ENCODE data around the gene CENPO. TPM values are rescaled to one million over a fixed set of nuclear protein-coding genes. Genes with fewer than 3 reads are reported as not detected.
A peak's percentile ranks its signal among the peaks of the same experiment; 100 is the strongest.

The CENPO gene
- total RNA-seq, 1 donor = 8.0 TPM

DNA sequence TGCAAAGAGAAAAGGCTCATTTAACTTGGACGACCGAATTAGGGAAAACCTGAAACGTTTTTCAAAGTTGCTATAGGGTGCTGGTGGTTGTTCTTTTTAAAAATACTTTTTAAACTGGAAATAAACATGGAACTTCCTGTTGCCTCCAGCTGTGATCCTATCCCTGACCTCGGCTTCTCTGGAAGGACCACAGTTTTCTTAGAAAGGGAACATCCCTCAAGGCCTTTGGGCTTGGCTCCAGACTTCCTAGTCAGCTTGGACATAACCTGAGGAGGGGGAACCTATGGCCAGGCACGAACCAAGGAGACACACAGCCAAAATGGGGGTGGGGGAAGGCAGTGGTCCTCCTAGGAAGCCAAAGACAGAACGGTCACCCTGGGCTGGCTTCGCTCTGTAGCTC, 57.7 kb downstream of the CENPO start:
- DNase-seq (ENCODE audit: insufficient read length, low spot score, missing footprints) = no peak
- H3K36me3 ChIP-seq (ENCODE audit: insufficient read depth, low read length) = no peaks in the 10 kb centered on the region
- no peak overlapping the region for H3K27ac ChIP-seq (ENCODE audit: low read depth, low read length)

DNA sequence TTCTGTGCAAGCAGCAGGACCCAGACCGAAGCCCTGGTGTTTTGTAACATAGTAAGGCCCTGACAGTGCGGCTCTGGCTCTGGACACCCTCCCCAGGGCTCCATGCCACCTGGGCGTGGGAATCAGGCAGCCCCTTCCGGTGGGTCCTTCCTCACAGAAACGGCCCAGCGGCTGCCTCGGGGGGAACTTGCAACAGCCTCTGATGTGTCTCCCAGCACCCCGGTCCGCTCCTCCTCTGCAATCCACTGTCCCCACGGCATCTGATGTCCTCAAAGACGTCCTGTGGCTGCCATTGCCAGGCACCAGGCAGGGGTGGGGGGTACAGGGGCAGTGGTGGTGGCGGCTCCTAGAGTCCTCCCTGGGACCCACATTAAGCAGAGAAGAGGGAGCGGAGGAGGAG, 58.8 kb downstream of the CENPO start:
- Histone ChIP-seq H3K4me2 (ENCODE audit: insufficient read depth, low read length) (no peak overlapping the region), H3K36me3 (ENCODE audit: insufficient read depth, low read length) (no peaks in the 10 kb centered on the region), H3K4me3 (ENCODE audit: insufficient read depth, low read length) (no peak overlapping the region), H3K27ac (ENCODE audit: low read depth, low read length) (no peak overlapping the region), H3K27me3 (ENCODE audit: insufficient read depth, low read length) (no peaks in the 10 kb centered on the region), H3K9me3 (ENCODE audit: low read depth, low read length) (no peaks in the 10 kb centered on the region), H3K79me2 (ENCODE audit: insufficient read depth, low read length) (no peaks in the 10 kb centered on the region), H3K4me1 (ENCODE audit: insufficient read depth, low read length) (peaks cover 16% of the 10 kb centered on the region), H2AFZ (ENCODE audit: low read length) (no peak overlapping the region), H4K20me1 (ENCODE audit: insufficient read depth, low read length) (peaks cover 5% of the 10 kb centered on the region)
- peak; percentile 56 for DNase-seq (ENCODE audit: insufficient read length, low spot score, missing footprints)
- TF ChIP-seq, protein P1, sequence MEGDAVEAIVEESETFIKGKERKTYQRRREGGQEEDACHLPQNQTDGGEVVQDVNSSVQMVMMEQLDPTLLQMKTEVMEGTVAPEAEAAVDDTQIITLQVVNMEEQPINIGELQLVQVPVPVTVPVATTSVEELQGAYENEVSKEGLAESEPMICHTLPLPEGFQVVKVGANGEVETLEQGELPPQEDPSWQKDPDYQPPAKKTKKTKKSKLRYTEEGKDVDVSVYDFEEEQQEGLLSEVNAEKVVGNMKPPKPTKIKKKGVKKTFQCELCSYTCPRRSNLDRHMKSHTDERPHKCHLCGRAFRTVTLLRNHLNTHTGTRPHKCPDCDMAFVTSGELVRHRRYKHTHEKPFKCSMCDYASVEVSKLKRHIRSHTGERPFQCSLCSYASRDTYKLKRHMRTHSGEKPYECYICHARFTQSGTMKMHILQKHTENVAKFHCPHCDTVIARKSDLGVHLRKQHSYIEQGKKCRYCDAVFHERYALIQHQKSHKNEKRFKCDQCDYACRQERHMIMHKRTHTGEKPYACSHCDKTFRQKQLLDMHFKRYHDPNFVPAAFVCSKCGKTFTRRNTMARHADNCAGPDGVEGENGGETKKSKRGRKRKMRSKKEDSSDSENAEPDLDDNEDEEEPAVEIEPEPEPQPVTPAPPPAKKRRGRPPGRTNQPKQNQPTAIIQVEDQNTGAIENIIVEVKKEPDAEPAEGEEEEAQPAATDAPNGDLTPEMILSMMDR (IDR thresholded peaks at IDR 0.05; ENCODE audit: extremely low read depth, low read depth, low read length) = no peak

More for the DNA sequence above, 57.7 kb downstream of the CENPO start:
- TF ChIP-seq, protein P1 (IDR thresholded peaks at IDR 0.05; ENCODE audit: extremely low read depth, low read depth, low read length) = no peak
- Histone ChIP-seq H3K4me3 (ENCODE audit: insufficient read depth, low read length) (no peak overlapping the region), H3K79me2 (ENCODE audit: insufficient read depth, low read length) (no peaks in the 10 kb centered on the region), H3K4me1 (ENCODE audit: insufficient read depth, low read length) (peaks cover 9% of the 10 kb centered on the region), H3K27me3 (ENCODE audit: insufficient read depth, low read length) (no peaks in the 10 kb centered on the region), H3K9me3 (ENCODE audit: low read depth, low read length) (no peaks in the 10 kb centered on the region), H3K4me2 (ENCODE audit: insufficient read depth, low read length) (no peak overlapping the region), H2AFZ (ENCODE audit: low read length) (no peak overlapping the region), H4K20me1 (ENCODE audit: insufficient read depth, low read length) (no peaks in the 10 kb centered on the region)

DNA sequence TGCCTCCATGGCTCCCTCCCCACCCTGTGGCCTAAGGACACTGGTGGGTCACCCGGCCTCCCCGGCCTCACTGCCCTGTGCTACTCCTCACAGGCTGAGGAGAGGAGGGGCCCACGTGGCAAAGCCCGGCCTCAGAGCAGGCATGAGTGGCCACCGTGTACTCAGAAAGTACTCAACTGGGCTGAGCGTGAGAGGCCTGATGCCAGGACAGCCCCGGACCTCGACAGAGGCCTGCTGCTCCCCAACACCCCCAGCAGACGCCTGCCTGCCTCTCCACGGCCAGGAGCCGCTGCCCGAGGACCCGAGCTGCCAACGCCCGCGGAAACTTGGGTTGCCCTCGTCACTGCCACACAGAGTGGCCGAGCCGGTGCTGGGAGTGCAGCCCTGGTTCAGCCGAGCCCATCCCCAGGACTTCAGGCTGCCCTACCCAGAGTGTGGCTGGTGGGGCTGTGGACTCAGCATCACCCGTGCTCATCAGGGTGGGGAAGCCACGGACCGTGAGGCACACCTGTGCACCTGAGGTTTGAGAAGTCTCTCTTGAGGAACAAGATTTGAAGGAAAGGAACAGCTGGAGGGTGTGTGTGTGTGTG, 59.3 kb downstream of the CENPO start:
- Histone ChIP-seq H3K4me2 (ENCODE audit: insufficient read depth, low read length) (no peak overlapping the region), H3K79me2 (ENCODE audit: insufficient read depth, low read length) (no peaks in the 10 kb centered on the region), H2AFZ (ENCODE audit: low read length) (no peak overlapping the region), H3K27ac (ENCODE audit: low read depth, low read length) (no peak overlapping the region), H3K9me3 (ENCODE audit: low read depth, low read length) (no peaks in the 10 kb centered on the region), H3K4me3 (ENCODE audit: insufficient read depth, low read length) (no peak overlapping the region), H3K4me1 (ENCODE audit: insufficient read depth, low read length) (peaks cover 16% of the 10 kb centered on the region), H3K36me3 (ENCODE audit: insufficient read depth, low read length) (no peaks in the 10 kb centered on the region), H4K20me1 (ENCODE audit: insufficient read depth, low read length) (peaks cover 5% of the 10 kb centered on the region), H3K27me3 (ENCODE audit: insufficient read depth, low read length) (no peaks in the 10 kb centered on the region)
- TF ChIP-seq, protein P1 (IDR thresholded peaks at IDR 0.05; ENCODE audit: extremely low read depth, low read depth, low read length) = no peak
- peak; percentile 62 for DNase-seq (ENCODE audit: insufficient read length, low spot score, missing footprints)

DNA sequence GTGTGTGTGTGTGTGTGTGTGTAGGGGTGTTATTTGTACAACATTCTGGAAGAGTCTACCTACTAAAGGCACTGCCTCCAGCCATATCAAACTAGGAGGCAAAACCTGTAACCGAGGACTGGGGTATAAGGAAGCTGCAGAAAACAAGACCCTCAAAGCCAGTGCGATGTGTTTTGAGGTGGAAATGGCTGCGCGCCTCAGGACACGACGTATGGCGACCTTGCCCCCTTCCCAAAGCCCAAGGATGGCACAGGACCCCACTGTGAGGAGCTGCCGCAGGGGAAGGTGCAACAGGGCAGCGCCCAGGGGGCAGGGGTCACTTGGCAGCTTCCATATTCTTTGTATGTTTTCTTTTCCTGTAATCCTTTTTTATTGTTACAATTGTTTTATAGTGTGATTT, 59.8 kb downstream of the CENPO start:
- no peak overlapping the region for H3K27ac ChIP-seq (ENCODE audit: low read depth, low read length)
- TF ChIP-seq, protein P1 (IDR thresholded peaks at IDR 0.05; ENCODE audit: extremely low read depth, low read depth, low read length) = no peak
- no peaks in the 10 kb centered on the region for H3K27me3 ChIP-seq (ENCODE audit: insufficient read depth, low read length)
- no peaks in the 10 kb centered on the region for H3K79me2 ChIP-seq (ENCODE audit: insufficient read depth, low read length)
- no peak overlapping the region for H2AFZ ChIP-seq (ENCODE audit: low read length)
- no peak overlapping the region for H3K4me2 ChIP-seq (ENCODE audit: insufficient read depth, low read length)
- peak; percentile 63 for DNase-seq (ENCODE audit: insufficient read length, low spot score, missing footprints)
- H3K9me3 ChIP-seq (ENCODE audit: low read depth, low read length) = no peaks in the 10 kb centered on the region
- H3K4me3 ChIP-seq (ENCODE audit: insufficient read depth, low read length) = no peak overlapping the region
- peaks cover 5% of the 10 kb centered on the region for H4K20me1 ChIP-seq (ENCODE audit: insufficient read depth, low read length)
- H3K4me1 ChIP-seq (ENCODE audit: insufficient read depth, low read length) = peaks cover 16% of the 10 kb centered on the region
- no peaks in the 10 kb centered on the region for H3K36me3 ChIP-seq (ENCODE audit: insufficient read depth, low read length)
